Breast epithelium (tissue), 3 donors: ENCODE measurements around the gene MAT2A.

Source experiments
- POLR2A ChIP-seq: fragments of 450-650 bp; IDR thresholded peaks from one replicate; pipeline ENCODE4 v1.6.1; 2016; ENCODE audit warnings: antibody characterized with exemption, mild to moderate bottlenecking, moderate library complexity
- POLR2AphosphoS5 ChIP-seq, 3 donors: sonication (generic); formaldehyde crosslinking; IDR thresholded peaks; one replicate each; pipeline ENCODE4 v1.6.1; 2017; ENCODE audit warnings: antibody characterized with exemption in 3 of 3
- TF ChIP-seq, protein P1 (sequence below), 3 donors: fragments of 450-650 bp; IDR thresholded peaks; one replicate each; pipeline ENCODE4 v1.5.1; 2016 to 2017; ENCODE audit warnings: antibody characterized with exemption in 3 of 3, mild to moderate bottlenecking in 3 of 3, moderate library complexity in 3 of 3

- TF ChIP-seq, protein P1, sequence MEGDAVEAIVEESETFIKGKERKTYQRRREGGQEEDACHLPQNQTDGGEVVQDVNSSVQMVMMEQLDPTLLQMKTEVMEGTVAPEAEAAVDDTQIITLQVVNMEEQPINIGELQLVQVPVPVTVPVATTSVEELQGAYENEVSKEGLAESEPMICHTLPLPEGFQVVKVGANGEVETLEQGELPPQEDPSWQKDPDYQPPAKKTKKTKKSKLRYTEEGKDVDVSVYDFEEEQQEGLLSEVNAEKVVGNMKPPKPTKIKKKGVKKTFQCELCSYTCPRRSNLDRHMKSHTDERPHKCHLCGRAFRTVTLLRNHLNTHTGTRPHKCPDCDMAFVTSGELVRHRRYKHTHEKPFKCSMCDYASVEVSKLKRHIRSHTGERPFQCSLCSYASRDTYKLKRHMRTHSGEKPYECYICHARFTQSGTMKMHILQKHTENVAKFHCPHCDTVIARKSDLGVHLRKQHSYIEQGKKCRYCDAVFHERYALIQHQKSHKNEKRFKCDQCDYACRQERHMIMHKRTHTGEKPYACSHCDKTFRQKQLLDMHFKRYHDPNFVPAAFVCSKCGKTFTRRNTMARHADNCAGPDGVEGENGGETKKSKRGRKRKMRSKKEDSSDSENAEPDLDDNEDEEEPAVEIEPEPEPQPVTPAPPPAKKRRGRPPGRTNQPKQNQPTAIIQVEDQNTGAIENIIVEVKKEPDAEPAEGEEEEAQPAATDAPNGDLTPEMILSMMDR (IDR thresholded peaks at IDR 0.05), result peak in 2 of 3 donors; percentile 6 to 36
- TF ChIP-seq POLR2A (peak; percentile 86), POLR2AphosphoS5 (IDR thresholded peaks at IDR 0.05) (peak; percentile 65 to 88 (median 84))
Observed at GRCh38 chr2:85561280-85562212, 22.6 kb downstream of the MAT2A start, which contains the start of gene GGCX.
